H9 (cell line): ENCODE results near the gene ARRDC1. TPM values are rescaled to one million over a fixed set of nuclear protein-coding genes. Genes with fewer than 3 reads are reported as not detected.

ENCODE experiments used
- DNase-seq: peaks from one replicate; pipeline ENCODE4 v3.0.0-alpha.2; 2017
- H2AFZ ChIP-seq: one replicate; pipeline ENCODE4 v1.6.1; 2013; ENCODE audit warnings: mild to moderate bottlenecking, low read length, control low read depth, moderate library complexity
- H2AK5ac ChIP-seq: 2 replicates; pipeline ENCODE4 v1.6.1; 2013; ENCODE audit warnings: low read length, control low read depth, mixed read lengths; ENCODE audit not compliant: insufficient read length
- H2BK120ac ChIP-seq: one replicate; pipeline ENCODE4 v1.6.1; 2013; ENCODE audit warnings: low read depth, mild to moderate bottlenecking, low read length, control low read depth, inconsistent platforms; ENCODE audit not compliant: poor library complexity, severe bottlenecking
- H2BK12ac ChIP-seq: 2 replicates; pipeline ENCODE4 v1.6.1; 2013; ENCODE audit warnings: low read length, control low read depth, mixed read lengths, low read depth; ENCODE audit not compliant: insufficient read length
- H2BK15ac ChIP-seq: 2 replicates; pipeline ENCODE4 v1.6.1; 2013; ENCODE audit warnings: low read depth, low read length, control low read depth
- H2BK20ac ChIP-seq: one replicate; pipeline ENCODE4 v1.6.1; 2013; ENCODE audit warnings: low read depth, mild to moderate bottlenecking, low read length, control low read depth, inconsistent platforms; ENCODE audit not compliant: poor library complexity, severe bottlenecking
- H2BK5ac ChIP-seq: 2 replicates; pipeline ENCODE4 v1.6.1; 2013; ENCODE audit warnings: low read length, control low read depth, mixed read lengths; ENCODE audit not compliant: insufficient read length
- H3K14ac ChIP-seq: 2 replicates; pipeline ENCODE4 v1.6.1; 2013; ENCODE audit warnings: low read length, control low read depth; ENCODE audit not compliant: insufficient read depth
- H3K18ac ChIP-seq: 2 replicates; pipeline ENCODE4 v1.6.1; 2013; ENCODE audit warnings: low read depth, mild to moderate bottlenecking, mixed read lengths, low read length, control low read depth; ENCODE audit not compliant: insufficient read length
- H3K23ac ChIP-seq: 2 replicates; pipeline ENCODE4 v1.6.1; 2013; ENCODE audit warnings: low read length, control low read depth, mixed read lengths, low read depth; ENCODE audit not compliant: insufficient read length
- H3K23me2 ChIP-seq: 2 replicates; pipeline ENCODE4 v1.6.1; 2013; ENCODE audit warnings: low read depth, mild to moderate bottlenecking, mixed read lengths, low read length, control low read depth; ENCODE audit not compliant: insufficient read length, poor library complexity, severe bottlenecking
- H3K27ac ChIP-seq: 2 replicates; pipeline ENCODE4 v1.5.1; 2013; ENCODE audit warnings: low read length, control low read depth, mixed read lengths, low read depth; ENCODE audit not compliant: insufficient read length
- H3K27me3 ChIP-seq: 2 replicates; pipeline ENCODE4 v1.6.1; 2013; ENCODE audit warnings: low read length, control low read depth, inconsistent platforms; ENCODE audit not compliant: insufficient read depth
- H3K4ac ChIP-seq: 2 replicates; pipeline ENCODE4 v1.6.1; 2013; ENCODE audit warnings: low read depth, mild to moderate bottlenecking, control low read depth, inconsistent platforms, low read length, moderate library complexity
- H3K4me1 ChIP-seq: 2 replicates; pipeline ENCODE4 v1.6.1; 2013; ENCODE audit warnings: low read length, control low read depth, inconsistent platforms; ENCODE audit not compliant: insufficient read depth
- H3K4me2 ChIP-seq: 2 replicates; pipeline ENCODE4 v1.6.1; 2013; ENCODE audit warnings: low read length, control low read depth, mixed read lengths; ENCODE audit not compliant: insufficient read length, insufficient read depth
- H3K56ac ChIP-seq: 2 replicates; pipeline ENCODE4 v1.6.1; 2013; ENCODE audit warnings: low read depth, mild to moderate bottlenecking, mixed read lengths, low read length, control low read depth; ENCODE audit not compliant: insufficient read length
- H3K79me1 ChIP-seq: 2 replicates; pipeline ENCODE4 v1.6.1; 2013; ENCODE audit warnings: low read depth, mild to moderate bottlenecking, moderate library complexity, low read length, control low read depth, inconsistent platforms; ENCODE audit not compliant: insufficient read depth, poor library complexity, severe bottlenecking
- H3K79me2 ChIP-seq: 2 replicates; pipeline ENCODE4 v1.6.1; 2013; ENCODE audit warnings: low read length, control low read depth, inconsistent platforms; ENCODE audit not compliant: insufficient read depth
- H3K9ac ChIP-seq: 2 replicates; pipeline ENCODE4 v1.6.1; 2013; ENCODE audit warnings: low read length, control low read depth, mixed read lengths; ENCODE audit not compliant: insufficient read length; ENCODE audit errors: extremely low read depth
- H3K9me3 ChIP-seq: one replicate; pipeline ENCODE4 v1.6.1; 2013; ENCODE audit warnings: low read depth, low read length, inconsistent platforms; ENCODE audit not compliant: control insufficient read depth
- H3T11ph ChIP-seq: one replicate; pipeline ENCODE4 v1.6.1; 2013; ENCODE audit warnings: mild to moderate bottlenecking, low read length, control low read depth, inconsistent platforms
- H4K20me1 ChIP-seq: one replicate; pipeline ENCODE4 v1.6.1; 2013; ENCODE audit not compliant: control insufficient read depth, insufficient read length, insufficient read depth
- H4K5ac ChIP-seq: 2 replicates; pipeline ENCODE4 v1.6.1; 2013; ENCODE audit warnings: low read depth, mild to moderate bottlenecking, mixed read lengths, low read length, control low read depth; ENCODE audit not compliant: insufficient read length
- H4K8ac ChIP-seq: replicated peaks from 2 replicates; pipeline ENCODE4 v1.6.1; 2013; ENCODE audit warnings: low read length, control low read depth, mixed read lengths, low read depth; ENCODE audit not compliant: insufficient read length
- H4K91ac ChIP-seq: 2 replicates; pipeline ENCODE4 v1.6.1; 2013; ENCODE audit warnings: low read depth, mild to moderate bottlenecking, moderate library complexity, mixed read lengths, low read length, control low read depth; ENCODE audit not compliant: insufficient read length
- H3K27ac Mint-ChIP-seq, 3 experiments: 2 replicates in 2 of 3; 3 replicates in 1 of 3; pipeline ENCODE4 v1.8.0; 2020 to 2021; ENCODE audit warnings: mixed read lengths in 3 of 3, mild to moderate bottlenecking in 1 of 3, moderate library complexity in 1 of 3
- H3K27me3 Mint-ChIP-seq: 2 replicates; pipeline ENCODE4 v1.8.0; 2021; ENCODE audit warnings: low read depth, mild to moderate bottlenecking, moderate library complexity, mixed read lengths
- H3K36me3 Mint-ChIP-seq, 3 experiments: 2 replicates in 2 of 3; 3 replicates in 1 of 3; pipeline ENCODE4 v1.8.0; 2020 to 2021; ENCODE audit warnings: low read depth in 3 of 3, mixed read lengths in 3 of 3; ENCODE audit not compliant: insufficient read depth in 1 of 3
- H3K4me1 Mint-ChIP-seq, 2 experiments: 2 replicates each; pipeline ENCODE4 v1.8.0; 2020; ENCODE audit warnings: mixed read lengths in 2 of 2
- H3K4me3 Mint-ChIP-seq, 2 experiments: 2 replicates in 1 of 2; 3 replicates in 1 of 2; pipeline ENCODE4 v1.8.0; 2020 to 2021; ENCODE audit warnings: mild to moderate bottlenecking in 2 of 2, mixed read lengths in 2 of 2, moderate library complexity in 1 of 2
- H3K9me3 Mint-ChIP-seq, 2 experiments: 2 replicates in 1 of 2; 3 replicates in 1 of 2; pipeline ENCODE4 v1.8.0; 2020; ENCODE audit warnings: mild to moderate bottlenecking in 2 of 2, mixed read lengths in 2 of 2, moderate library complexity in 1 of 2
- CTCF ChIP-seq: fragments of 200-600 bp; sonication (generic); conservative IDR thresholded peaks from 3 replicates; pipeline ENCODE4 v1.8.0; 2021; ENCODE audit warnings: antibody characterized with exemption, mild to moderate bottlenecking
- WGBS: extraction: QIAGEN DNeasy Blood & Tissue Kit; methylation state at CpG from one replicate; pipeline ENCODE4 v1.1.7; 2013; ENCODE audit warnings: missing lambda C conversion rate, low lambda C conversion rate, mixed read lengths; ENCODE audit not compliant: insufficient read length; ENCODE audit errors: extremely low coverage; 5-methylcytosine and 5-hydroxymethylcytosine counted together
- total RNA-seq: library from RNA; stranded (reverse); gene quantifications from 2 replicates; pipeline ENCODE4 v1.2.1, GENCODE V29; 2021

Gene ARRDC1
- total RNA-seq, 1 experiment from 2014 or later, result 34.4 TPM

GRCh38 chr9:137606734-137607138 is 1.2 kb downstream of the ARRDC1 start:
- Histone ChIP-seq H3K23ac (no peak overlapping the region), H3K18ac (no peak overlapping the region), H3K23me2 (peaks cover 7% of the 10 kb centered on the region), H3K4me2 (peak overlapping the region; percentile 22), H3T11ph (no peak overlapping the region), H2BK120ac (no peak overlapping the region), H3K9me3 (no peaks in the 10 kb centered on the region), H3K4me1 (no peaks in the 10 kb centered on the region; the same call in 1 of the 2 replicates), H2AFZ (no peak overlapping the region), H2BK20ac (no peak overlapping the region), H3K56ac (no peak overlapping the region), H3K27me3 (no peaks in the 10 kb centered on the region; the same call in 1 of the 2 replicates), H2BK15ac (no peak overlapping the region), H2BK5ac (no peak overlapping the region), H3K79me2 (0 out of 2 replicates have a peak, but pooled peaks cover 2% of the 10 kb centered on the region), H2BK12ac (no peak overlapping the region), H4K20me1 (no peaks in the 10 kb centered on the region), H4K5ac (no peak overlapping the region), H2AK5ac (no peak overlapping the region), H3K4ac (no peak overlapping the region), H3K14ac (no peak overlapping the region), H4K8ac (no peak overlapping the region), H3K27ac (no peak overlapping the region), H4K91ac (no peak overlapping the region), H3K9ac (no peak overlapping the region), H3K79me1 (no peaks in the 10 kb centered on the region)
- Mint-ChIP-seq H3K4me3 (peak overlapping the region; percentile 69 to 81), H3K27ac (no peak overlapping the region), H3K9me3 (no peaks in the 10 kb centered on the region), H3K4me1 (peaks cover 25 to 37% of the 10 kb centered on the region in 2 experiments), H3K36me3 (no peaks in the 10 kb centered on the region; a peak in 2 of 7 replicates), H3K27me3 (peaks cover 26% of the 10 kb centered on the region)
- TF ChIP-seq CTCF, result no peak
- WGBS, result no CpG with 5 or more reads among the region's 13 CpGs
- DNase-seq, result no peak
